H1 (cell line): ENCODE data around the gene RFX3. TPM values are rescaled to one million over a fixed set of nuclear protein-coding genes. Genes with fewer than 3 reads are reported as not detected.

ENCODE experiments used
- CTCF ChIP-seq, 3 experiments: IDR thresholded peaks; 1 replicate in 2 of 3; 2 replicates in 1 of 3; pipeline versions ENCODE4 v1.5.1 to v1.6.1; 2011; ENCODE audit warnings: low read length in 3 of 3, mild to moderate bottlenecking in 3 of 3, inconsistent platforms in 2 of 3, low read depth in 1 of 3, moderate library complexity in 1 of 3; ENCODE audit not compliant: insufficient read depth in 1 of 3; ENCODE audit errors: control extremely low read depth in 1 of 3
- GABPA ChIP-seq: IDR thresholded peaks from 2 replicates; pipeline ENCODE4 v1.6.1; 2011; ENCODE audit warnings: mild to moderate bottlenecking, low read length, moderate library complexity, borderline replicate concordance; ENCODE audit not compliant: insufficient read depth
- KDM4A ChIP-seq: IDR thresholded peaks from one replicate; pipeline ENCODE4 v1.7.1; 2012; ENCODE audit warnings: low read depth, mild to moderate bottlenecking, moderate library complexity, low read length, inconsistent platforms; ENCODE audit not compliant: severe bottlenecking
- SP1 ChIP-seq: IDR thresholded peaks from 2 replicates; pipeline ENCODE4 v1.6.1; 2011; ENCODE audit warnings: low read depth, low read length
- TEAD4 ChIP-seq: IDR thresholded peaks from 2 replicates; pipeline ENCODE4 v1.6.1; 2012; ENCODE audit warnings: low read depth, low read length, inconsistent platforms, mixed read lengths
- polyA plus RNA-seq, 7 experiments: library from polyadenylated mRNA; depleted of rRNA in 3 of 7; stranded (reverse) in 5 of 7; unstranded in 2 of 7; fragments of >200 nt in 5 of 7; fragments of 200-250 nt in 2 of 7; gene quantifications; 1 replicate in 5 of 7; 2 replicates in 1 of 7; 4 replicates in 1 of 7; pipeline versions ENCODE4 v1.2.1 to v1.2.3, GENCODE V29; 2011 to 2013; ENCODE audit warnings: missing spikeins in 2 of 7, mixed read lengths in 2 of 7
- total RNA-seq: library from RNA; stranded (reverse); fragmentation: NEBNext Ultra II Directional; extraction: Animal tissue kit (Norgen Biotek cat#: 25700); gene quantifications from 2 replicates; pipeline ENCODE4 v1.2.1, GENCODE V29; 2021
- TF ChIP-seq, protein P1 (sequence below): IDR thresholded peaks from 2 replicates; pipeline ENCODE4 v1.6.1; 2011; ENCODE audit warnings: low read depth, mild to moderate bottlenecking, low read length; ENCODE audit not compliant: insufficient read depth

The RFX3 gene
- total and polyA plus RNA-seq, 2 of the 8 experiments (the other 6 are each of a cell fraction or from before 2014, with no cell fraction given) = 4.9 to 22.6 TPM

DNA sequence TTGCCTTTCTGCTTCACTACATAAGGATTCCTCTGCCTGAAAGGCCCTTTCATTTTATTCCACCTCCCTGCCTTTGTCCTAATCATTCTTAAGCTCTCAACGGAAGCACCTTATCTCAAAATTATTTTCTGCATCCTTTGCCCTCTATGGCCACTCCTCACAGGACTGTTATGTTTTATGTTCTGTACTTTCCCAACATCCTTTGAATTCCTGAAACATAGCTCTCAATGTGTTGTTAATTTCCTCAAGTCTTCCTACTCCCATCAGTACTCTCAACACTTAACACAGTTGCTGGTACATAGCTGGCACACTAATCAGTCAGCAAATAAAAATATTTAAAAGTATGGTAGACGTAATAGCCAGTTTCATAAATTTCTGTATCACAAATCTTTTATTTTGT lies 193.0 kb downstream of the RFX3 start (continued):
- no peak for TF ChIP-seq KDM4A
- no peak for TF ChIP-seq TEAD4
- no peak for TF ChIP-seq CTCF (IDR thresholded peaks at IDR 0.05; ENCODE audit: control extremely low read depth in 1 of 3, insufficient read depth in 1 of 3, low read depth in 1 of 3, low read length in 3 of 3)
- TF ChIP-seq, protein P1, sequence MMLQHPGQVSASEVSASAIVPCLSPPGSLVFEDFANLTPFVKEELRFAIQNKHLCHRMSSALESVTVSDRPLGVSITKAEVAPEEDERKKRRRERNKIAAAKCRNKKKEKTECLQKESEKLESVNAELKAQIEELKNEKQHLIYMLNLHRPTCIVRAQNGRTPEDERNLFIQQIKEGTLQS = no peak
- no peak for TF ChIP-seq GABPA
- no peak for TF ChIP-seq SP1
